Upper lobe of right lung (tissue), 1 donor: Measurements from ENCODE around the gene ROBO2. TPM values are rescaled to one million over a fixed set of nuclear protein-coding genes. Genes with fewer than 3 reads are reported as not detected.

Source experiments
- ATAC-seq: fragments of 200-7000 bp; cut with Tn5 transposase; one replicate; pipeline ENCODE4 v1.9.1; 2020; ENCODE audit warnings: mild to moderate bottlenecking, moderate library complexity
- DNase-seq: peaks from one replicate; pipeline ENCODE4 v3.0.0-alpha.2; 2020
- H3K27ac ChIP-seq: fragments of 200-600 bp; one replicate; pipeline ENCODE4 v1.8.0; 2022
- H3K27me3 ChIP-seq: fragments of 200-600 bp; one replicate; pipeline ENCODE4 v1.8.0; 2022; ENCODE audit warnings: mild to moderate bottlenecking
- H3K36me3 ChIP-seq: fragments of 200-600 bp; one replicate; pipeline ENCODE4 v1.8.0; 2022
- H3K4me1 ChIP-seq: fragments of 200-600 bp; one replicate; pipeline ENCODE4 v1.8.0; 2022
- H3K4me3 ChIP-seq: fragments of 200-600 bp; one replicate; pipeline ENCODE4 v1.8.0; 2022; ENCODE audit warnings: mild to moderate bottlenecking
- H3K9me3 ChIP-seq: fragments of 200-600 bp; one replicate; pipeline ENCODE4 v1.8.0; 2022
- intact Hi-C: fragments of 100-400 bp; cut with DNase I; formaldehyde crosslinking; loops from one replicate; pipeline ENCODE4 v1.11.0; 2022
- total RNA-seq: library from RNA; stranded (reverse); fragmentation: NEBNext Ultra II Directional; extraction: Animal tissue kit (Norgen Biotek cat#: 25700); gene quantifications from one replicate; pipeline ENCODE4 v1.2.1, GENCODE V29; 2021
- TF ChIP-seq, protein P1 (sequence below): fragments of 200-600 bp; IDR thresholded peaks from one replicate; pipeline ENCODE4 v1.8.0; 2022; ENCODE audit warnings: antibody characterized with exemption
- donor health status: DM: no; HTN: yes; CAD: no; lungs with severe emphysema.

Gene ROBO2
- total RNA-seq, 1 donor from 2014 or later: 27.1 TPM

GRCh38 chr3:77146004-77146403 is 106.1 kb downstream of the ROBO2 start:
- intact Hi-C loops: no loop called here
- no peak for ATAC-seq
- H3K9me3 ChIP-seq: no peaks in the 10 kb centered on the region
- H3K36me3 ChIP-seq: no peaks in the 10 kb centered on the region
- TF ChIP-seq, protein P1, sequence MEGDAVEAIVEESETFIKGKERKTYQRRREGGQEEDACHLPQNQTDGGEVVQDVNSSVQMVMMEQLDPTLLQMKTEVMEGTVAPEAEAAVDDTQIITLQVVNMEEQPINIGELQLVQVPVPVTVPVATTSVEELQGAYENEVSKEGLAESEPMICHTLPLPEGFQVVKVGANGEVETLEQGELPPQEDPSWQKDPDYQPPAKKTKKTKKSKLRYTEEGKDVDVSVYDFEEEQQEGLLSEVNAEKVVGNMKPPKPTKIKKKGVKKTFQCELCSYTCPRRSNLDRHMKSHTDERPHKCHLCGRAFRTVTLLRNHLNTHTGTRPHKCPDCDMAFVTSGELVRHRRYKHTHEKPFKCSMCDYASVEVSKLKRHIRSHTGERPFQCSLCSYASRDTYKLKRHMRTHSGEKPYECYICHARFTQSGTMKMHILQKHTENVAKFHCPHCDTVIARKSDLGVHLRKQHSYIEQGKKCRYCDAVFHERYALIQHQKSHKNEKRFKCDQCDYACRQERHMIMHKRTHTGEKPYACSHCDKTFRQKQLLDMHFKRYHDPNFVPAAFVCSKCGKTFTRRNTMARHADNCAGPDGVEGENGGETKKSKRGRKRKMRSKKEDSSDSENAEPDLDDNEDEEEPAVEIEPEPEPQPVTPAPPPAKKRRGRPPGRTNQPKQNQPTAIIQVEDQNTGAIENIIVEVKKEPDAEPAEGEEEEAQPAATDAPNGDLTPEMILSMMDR: no peak
- DNase-seq: no peak
- no peak overlapping the region for H3K27ac ChIP-seq
- H3K4me3 ChIP-seq: no peak overlapping the region
- no peaks in the 10 kb centered on the region for H3K27me3 ChIP-seq
- no peaks in the 10 kb centered on the region for H3K4me1 ChIP-seq

DNA sequence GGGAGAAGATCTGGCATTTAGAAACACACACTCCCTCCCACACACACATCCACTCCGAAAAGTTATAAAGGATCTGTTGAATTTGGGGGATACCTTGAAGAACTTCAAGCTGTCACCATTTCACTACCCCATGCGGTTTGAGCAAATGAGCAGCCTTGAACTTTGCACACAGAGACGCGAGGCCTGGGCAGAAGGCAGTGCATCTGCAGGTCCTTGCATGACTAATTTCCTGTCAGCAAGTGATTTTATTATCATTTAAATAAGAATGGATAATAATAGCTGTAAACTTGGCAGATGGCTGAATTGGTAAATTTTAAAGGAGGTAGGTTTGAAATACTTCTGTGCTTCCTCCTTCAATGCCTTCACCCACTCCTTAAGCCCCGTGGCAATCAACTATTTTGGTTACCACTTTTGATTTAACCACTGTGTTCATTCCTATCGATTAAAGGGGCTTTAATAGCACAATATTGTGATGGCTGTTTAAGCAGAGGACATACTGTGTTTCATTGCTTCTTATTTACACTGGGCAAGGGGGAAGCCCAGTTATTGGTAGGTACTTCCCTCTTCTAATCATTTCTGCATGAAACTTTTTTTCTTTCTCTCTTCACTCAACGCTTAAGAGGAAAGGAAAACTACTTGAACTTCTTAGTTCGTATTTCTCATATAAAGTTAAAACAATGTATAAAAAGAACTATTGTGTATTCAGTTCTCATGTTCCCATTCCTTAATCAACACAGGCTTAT is 108.1 kb downstream of the ROBO2 start:
- intact Hi-C loops: no loop called here
- DNase-seq (no peak), ATAC-seq (no peak)
- no peak overlapping the region for H3K27ac ChIP-seq
- H3K27me3 ChIP-seq: no peaks in the 10 kb centered on the region
- no peaks in the 10 kb centered on the region for H3K9me3 ChIP-seq
- no peak overlapping the region for H3K4me3 ChIP-seq
- H3K4me1 ChIP-seq: no peaks in the 10 kb centered on the region
- no peaks in the 10 kb centered on the region for H3K36me3 ChIP-seq
- TF ChIP-seq, protein P1: no peak

DNA sequence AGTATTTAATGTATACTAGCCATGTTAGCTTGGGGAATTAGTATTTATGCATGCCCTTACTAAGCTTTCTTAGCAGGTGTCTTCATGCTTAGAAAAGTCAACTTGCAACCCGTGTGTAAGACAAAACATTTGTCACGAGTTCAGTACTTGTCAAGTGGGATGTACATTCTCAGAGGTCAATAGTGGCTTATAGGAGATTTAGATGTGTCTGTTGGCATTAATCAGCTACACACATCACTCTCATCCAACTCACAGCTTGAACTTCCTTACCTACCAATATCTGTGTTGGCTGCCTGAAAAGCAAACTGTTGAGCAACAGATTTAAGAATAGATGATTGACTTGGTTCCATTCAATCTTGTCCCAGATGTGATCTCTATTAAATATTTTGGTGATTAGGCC is 109.5 kb downstream of the ROBO2 start:
- TF ChIP-seq, protein P1: no peak
- Histone ChIP-seq H3K27ac (no peak overlapping the region), H3K27me3 (no peaks in the 10 kb centered on the region), H3K9me3 (no peaks in the 10 kb centered on the region), H3K4me3 (no peak overlapping the region), H3K4me1 (no peaks in the 10 kb centered on the region), H3K36me3 (no peaks in the 10 kb centered on the region)
- ATAC-seq: no peak
- DNase-seq: no peak
- intact Hi-C loops: no loop called here

DNA sequence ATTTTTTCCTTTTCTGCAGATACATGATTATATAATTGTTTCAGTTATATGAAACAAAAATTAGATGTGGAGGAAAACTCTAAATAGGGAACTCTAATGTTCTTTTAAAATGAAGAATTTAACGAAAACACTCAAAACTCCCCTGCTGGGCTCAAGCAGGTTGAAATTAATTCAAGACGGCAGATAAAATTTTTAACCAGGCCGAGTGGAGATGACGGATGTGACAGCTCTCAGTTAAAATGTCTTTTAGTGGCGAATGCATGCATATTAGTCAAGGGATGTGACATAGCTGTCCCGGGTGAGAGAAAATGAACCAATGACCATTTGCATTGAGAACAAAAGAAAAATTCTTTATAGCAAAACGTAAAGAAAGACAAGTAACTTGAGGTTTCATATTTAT is 110.1 kb downstream of the ROBO2 start:
- intact Hi-C loops: no loop called here

GRCh38 chr3:77150759-77151158 is 110.9 kb downstream of the ROBO2 start:
- no peaks in the 10 kb centered on the region for H3K27me3 ChIP-seq
- no peak overlapping the region for H3K27ac ChIP-seq
- ATAC-seq: no peak
- TF ChIP-seq, protein P1: no peak
- H3K36me3 ChIP-seq: no peaks in the 10 kb centered on the region
- H3K9me3 ChIP-seq: no peaks in the 10 kb centered on the region
- H3K4me3 ChIP-seq: no peak overlapping the region
- DNase-seq: no peak
- intact Hi-C loops: no loop called here
- H3K4me1 ChIP-seq: no peaks in the 10 kb centered on the region

More for the DNA sequence above, 110.1 kb downstream of the ROBO2 start:
- no peak overlapping the region for H3K4me3 ChIP-seq
- H3K27me3 ChIP-seq: no peaks in the 10 kb centered on the region
- TF ChIP-seq, protein P1: no peak
- no peak for ATAC-seq
- no peaks in the 10 kb centered on the region for H3K9me3 ChIP-seq
- no peaks in the 10 kb centered on the region for H3K36me3 ChIP-seq
- no peak overlapping the region for H3K27ac ChIP-seq
- no peak for DNase-seq
- H3K4me1 ChIP-seq: no peaks in the 10 kb centered on the region
